HFF-Myc (cell line): ENCODE results near the gene LCP1.

ENCODE experiments used
- DNase-seq: peaks from one replicate; pipeline ENCODE4 v3.0.0-alpha.2; 2011; ENCODE audit warnings: low read depth; ENCODE audit errors: extremely low read depth
- H3K4me3 ChIP-seq: replicated peaks from 2 replicates; pipeline ENCODE4 v1.5.1; 2011; ENCODE audit warnings: low read depth, mild to moderate bottlenecking, control low read depth, low read length
- TF ChIP-seq, protein P1 (sequence below): IDR thresholded peaks from 2 replicates; pipeline ENCODE4 v1.5.1; 2012; ENCODE audit warnings: mild to moderate bottlenecking, low read depth, low read length, control low read depth; ENCODE audit errors: missing control alignments

The LCP1 gene

DNA sequence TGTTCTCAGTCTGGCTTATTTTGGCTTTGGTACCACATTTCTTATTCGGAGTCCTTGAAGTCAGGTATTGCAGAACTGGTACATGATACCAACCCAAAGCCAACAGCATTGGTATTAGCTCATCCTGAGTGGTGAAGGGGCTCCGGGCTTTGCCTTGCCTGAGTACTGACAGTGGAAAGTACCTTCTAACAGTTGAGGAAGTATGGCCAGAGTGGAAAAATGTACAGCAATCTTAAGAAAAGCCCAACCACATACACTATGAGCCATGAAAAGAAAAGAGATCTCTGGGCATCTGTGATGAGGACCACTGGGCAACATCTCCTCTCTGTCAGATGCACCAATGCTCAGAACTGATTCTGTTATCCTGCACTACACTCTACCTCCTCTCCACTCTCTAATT lies 8.3 kb downstream of the LCP1 start:
- no peak for DNase-seq
- TF ChIP-seq, protein P1, sequence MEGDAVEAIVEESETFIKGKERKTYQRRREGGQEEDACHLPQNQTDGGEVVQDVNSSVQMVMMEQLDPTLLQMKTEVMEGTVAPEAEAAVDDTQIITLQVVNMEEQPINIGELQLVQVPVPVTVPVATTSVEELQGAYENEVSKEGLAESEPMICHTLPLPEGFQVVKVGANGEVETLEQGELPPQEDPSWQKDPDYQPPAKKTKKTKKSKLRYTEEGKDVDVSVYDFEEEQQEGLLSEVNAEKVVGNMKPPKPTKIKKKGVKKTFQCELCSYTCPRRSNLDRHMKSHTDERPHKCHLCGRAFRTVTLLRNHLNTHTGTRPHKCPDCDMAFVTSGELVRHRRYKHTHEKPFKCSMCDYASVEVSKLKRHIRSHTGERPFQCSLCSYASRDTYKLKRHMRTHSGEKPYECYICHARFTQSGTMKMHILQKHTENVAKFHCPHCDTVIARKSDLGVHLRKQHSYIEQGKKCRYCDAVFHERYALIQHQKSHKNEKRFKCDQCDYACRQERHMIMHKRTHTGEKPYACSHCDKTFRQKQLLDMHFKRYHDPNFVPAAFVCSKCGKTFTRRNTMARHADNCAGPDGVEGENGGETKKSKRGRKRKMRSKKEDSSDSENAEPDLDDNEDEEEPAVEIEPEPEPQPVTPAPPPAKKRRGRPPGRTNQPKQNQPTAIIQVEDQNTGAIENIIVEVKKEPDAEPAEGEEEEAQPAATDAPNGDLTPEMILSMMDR: no peak
- no peak overlapping the region for H3K4me3 ChIP-seq

DNA sequence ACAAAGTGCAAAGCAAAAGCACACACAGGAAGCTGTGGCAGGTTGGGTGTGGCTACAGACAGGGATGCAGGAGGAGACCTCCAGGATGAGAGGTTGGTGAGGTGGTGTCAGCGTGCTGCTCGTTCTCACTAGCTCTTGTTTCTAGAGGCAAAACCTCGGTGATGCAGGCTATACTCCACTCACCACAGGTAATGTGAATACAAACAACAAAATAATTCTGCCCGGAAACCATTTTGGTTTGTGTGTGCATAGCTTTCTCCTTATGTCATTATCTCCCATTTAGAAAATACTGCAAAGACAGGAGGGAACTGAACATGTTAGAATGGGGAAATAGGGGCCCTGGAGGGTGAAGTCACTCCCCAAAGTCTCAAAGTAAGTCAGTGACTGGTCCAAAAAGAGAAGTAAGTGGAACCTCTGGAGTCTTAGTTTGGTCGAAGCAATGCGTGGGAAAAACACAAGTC lies 9.4 kb downstream of the LCP1 start:
- no peak for DNase-seq
- no peak overlapping the region for H3K4me3 ChIP-seq
- TF ChIP-seq, protein P1: no peak

DNA sequence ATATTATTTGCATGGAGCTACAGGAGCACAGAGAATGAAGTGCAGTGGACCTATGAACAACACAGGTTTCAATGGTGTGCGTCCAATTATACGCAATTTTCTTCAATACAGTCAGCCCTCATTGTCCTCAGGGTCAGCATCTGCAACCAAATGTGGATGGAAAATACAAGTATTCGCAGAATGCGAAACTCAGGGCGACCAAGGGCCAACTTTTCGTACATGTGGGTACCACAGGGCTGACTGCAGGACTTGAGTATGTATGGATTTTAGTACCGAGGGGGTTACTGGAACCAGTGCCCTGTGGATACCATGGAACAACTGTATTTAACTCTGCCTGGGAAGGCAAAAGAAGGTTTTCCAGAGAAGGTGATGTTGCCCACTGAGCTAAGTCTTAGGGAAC lies 10.2 kb downstream of the LCP1 start:
- DNase-seq: no peak
- no peak overlapping the region for H3K4me3 ChIP-seq
- TF ChIP-seq, protein P1: no peak

DNA sequence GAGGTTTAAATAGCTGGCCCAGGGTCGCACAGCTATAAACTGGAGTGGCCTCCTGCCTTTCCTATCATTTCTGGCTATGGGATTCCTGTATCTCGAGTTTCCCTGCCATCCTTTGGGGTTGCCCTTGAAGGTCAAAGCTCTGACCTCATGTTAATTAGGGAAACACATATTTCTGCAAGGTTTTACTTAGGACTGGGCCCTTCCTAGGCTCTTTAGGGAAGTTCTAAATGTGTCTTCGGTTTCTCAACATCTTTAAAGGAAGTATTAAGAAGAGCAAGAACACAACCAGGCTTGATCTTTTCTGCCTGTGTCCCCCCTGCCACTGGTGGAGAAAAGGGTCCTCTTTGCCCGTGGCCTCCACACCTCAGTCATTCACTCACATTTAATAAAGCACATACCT lies 10.8 kb downstream of the LCP1 start:
- no peak overlapping the region for H3K4me3 ChIP-seq
- TF ChIP-seq, protein P1: no peak
- DNase-seq: no peak

DNA sequence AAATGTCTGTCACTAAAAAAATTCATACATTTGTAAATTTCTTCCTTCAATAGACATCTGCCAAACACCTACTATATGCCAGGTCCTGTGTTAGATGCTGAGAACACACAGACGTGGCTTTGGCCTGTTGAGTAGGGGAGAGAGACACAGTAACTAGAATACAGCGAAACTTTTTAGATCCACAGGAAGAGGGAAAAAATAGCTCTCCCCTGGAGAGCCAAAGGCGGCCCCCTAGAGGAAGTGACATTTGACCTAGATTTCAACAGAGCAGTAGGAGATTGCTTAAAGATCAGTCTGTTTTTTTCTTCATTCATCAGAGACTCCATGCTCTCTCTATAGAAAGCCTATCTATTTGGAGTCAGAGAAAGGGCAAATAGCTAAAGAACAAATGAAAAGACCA lies 11.3 kb downstream of the LCP1 start:
- H3K4me3 ChIP-seq: no peak overlapping the region
- TF ChIP-seq, protein P1: no peak
- no peak for DNase-seq

DNA sequence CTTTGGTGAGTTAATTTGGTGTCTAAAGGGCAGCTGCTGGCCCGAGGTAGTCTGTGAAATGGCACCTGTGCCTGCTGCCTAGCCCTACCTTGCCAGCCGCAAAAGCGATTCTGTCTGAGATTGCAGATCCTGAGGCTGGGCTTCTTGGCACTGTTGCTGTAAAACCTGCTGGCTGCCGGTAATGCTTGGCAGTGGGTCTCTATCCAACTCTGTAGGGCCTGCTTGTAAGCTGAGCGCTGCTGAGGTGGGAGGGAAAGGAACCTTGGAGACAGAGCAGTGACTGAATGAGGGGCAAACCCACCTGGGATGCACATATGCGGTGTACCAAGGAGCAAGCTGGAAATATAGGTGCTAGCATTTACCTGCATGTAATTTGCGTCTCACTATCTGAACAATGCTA lies 11.7 kb downstream of the LCP1 start:
- TF ChIP-seq, protein P1: no peak
- no peak overlapping the region for H3K4me3 ChIP-seq
- DNase-seq: no peak

DNA sequence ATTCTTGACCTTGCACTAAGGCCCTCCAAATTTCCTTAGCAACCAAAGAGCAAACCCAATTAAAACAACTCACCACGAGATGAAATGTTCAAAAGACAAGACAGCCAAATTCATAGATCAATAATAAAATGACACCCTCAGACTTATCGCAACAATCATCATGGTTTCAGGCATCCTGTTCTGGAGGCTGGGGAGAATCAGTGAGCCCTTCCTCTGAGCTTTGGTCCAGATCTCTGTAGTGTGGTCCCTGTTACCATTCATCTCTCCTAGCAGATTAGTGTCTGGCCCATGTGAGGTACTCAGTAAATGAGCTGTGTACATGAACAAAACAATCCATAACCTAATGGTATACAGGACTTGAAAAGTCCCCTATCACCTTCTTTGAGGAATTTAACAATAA lies 12.2 kb downstream of the LCP1 start:
- H3K4me3 ChIP-seq: no peak overlapping the region
- TF ChIP-seq, protein P1: no peak
- no peak for DNase-seq
